Esophagus muscularis mucosa (tissue), 4 donors: ENCODE results near the gene CCND3. TPM values are rescaled to one million over a fixed set of nuclear protein-coding genes. Genes with fewer than 3 reads are reported as not detected.

Experiments used
- DNase-seq: peaks from one replicate; pipeline ENCODE4 v3.0.0-alpha.2; 2017; ENCODE audit errors: extremely low spot score
- H3K27ac ChIP-seq, 4 donors: fragments of 200-600 bp; sonication (generic); replicated peaks in 1 of 4; 1 replicate in 3 of 4; 2 replicates in 1 of 4; pipeline ENCODE4 v1.5.1; 2016 to 2019; ENCODE audit warnings: mild to moderate bottlenecking in 1 of 4
- H3K27me3 ChIP-seq, 4 donors: fragments of 200-600 bp; sonication (generic); one replicate each; pipeline versions ENCODE4 v1.5.1 to v1.6.0; 2016 to 2019
- H3K36me3 ChIP-seq, 4 donors: fragments of 200-600 bp; sonication (generic); one replicate each; pipeline ENCODE4 v1.5.1; 2016 to 2019
- H3K4me1 ChIP-seq, 4 donors: fragments of 200-600 bp; sonication (generic); one replicate each; pipeline ENCODE4 v1.5.1; 2016 to 2019
- H3K4me3 ChIP-seq, 4 donors: fragments of 200-600 bp; sonication (generic); 1 replicate in 2 of 4; 2 replicates in 2 of 4; pipeline ENCODE4 v1.5.1; 2016 to 2019; ENCODE audit warnings: mild to moderate bottlenecking in 4 of 4, moderate library complexity in 1 of 4
- H3K9me3 ChIP-seq, 4 donors: fragments of 200-600 bp; sonication (generic); 1 replicate in 3 of 4; 2 replicates in 1 of 4; pipeline ENCODE4 v1.5.1; 2016 to 2019
- CTCF ChIP-seq, 3 experiments: fragments of 200-600 bp in 2 of 3; fragments of 450-650 bp in 1 of 3; sonication (generic) in 2 of 3; IDR thresholded peaks; one replicate each; pipeline ENCODE4 v1.5.1; 2017 to 2019; ENCODE audit warnings: antibody characterized with exemption in 3 of 3, mild to moderate bottlenecking in 2 of 3, moderate library complexity in 1 of 3
- EP300 ChIP-seq: sonication (generic); formaldehyde crosslinking; IDR thresholded peaks from one replicate; pipeline ENCODE4 v1.6.1; 2017; ENCODE audit warnings: antibody characterized with exemption
- POLR2A ChIP-seq: fragments of 450-650 bp; IDR thresholded peaks from one replicate; pipeline ENCODE4 v1.6.1; 2017; ENCODE audit warnings: antibody characterized with exemption, moderate library complexity, mild to moderate bottlenecking, low read depth
- POLR2AphosphoS5 ChIP-seq, 2 donors: sonication (generic); formaldehyde crosslinking; IDR thresholded peaks; one replicate each; pipeline ENCODE4 v1.6.1; 2017; ENCODE audit warnings: antibody characterized with exemption in 2 of 2
- WGBS: methylation state at CpG from one replicate; pipeline ENCODE4 v1.1.5; 2018; 5-methylcytosine and 5-hydroxymethylcytosine counted together
- intact Hi-C: fragments of 100-400 bp; cut with DNase I; formaldehyde crosslinking; loops from one replicate; pipeline ENCODE4 v1.15.1; 2023
- total RNA-seq, 4 donors: library from RNA; depleted of rRNA; stranded (reverse); fragments of >200 nt; gene quantifications; one replicate each; pipeline versions ENCODE4 v1.1.0 to v1.2.1, GENCODE V29; 2016

The CCND3 gene
- total RNA-seq, 4 donors from 2014 or later: 110 to 167 (median 133) TPM

- WGBS: 89% methylated on average over 4 of the region's 4 CpGs
- Histone ChIP-seq H3K27ac (no peak overlapping the region), H3K9me3 (no peaks in the 10 kb centered on the region), H3K36me3 (no peaks in the 10 kb centered on the region), H3K4me1 (peaks cover 8 to 13% (median 11%) of the 10 kb centered on the region in 4 donors), H3K4me3 (no peak overlapping the region), H3K27me3 (no peaks in the 10 kb centered on the region)
- no peak for DNase-seq
- TF ChIP-seq POLR2AphosphoS5 (IDR thresholded peaks at IDR 0.05) (no peak), CTCF (IDR thresholded peaks at IDR 0.05) (no peak)
- intact Hi-C loops: no loop called here
Measured at GRCh38 chr6:41975276-41975675, 33.7 kb upstream of the CCND3 start.

GRCh38 chr6:41974281-41974825, 32.7 kb upstream of the CCND3 start:
- WGBS: 90% methylated on average over 5 of the region's 5 CpGs

GRCh38 chr6:41972826-41973225, 31.2 kb upstream of the CCND3 start:
- no peak for DNase-seq
- WGBS: 69% methylated on average over 2 of the region's 2 CpGs

More at GRCh38 chr6:41974281-41974825, 32.7 kb upstream of the CCND3 start:
- H3K4me3 ChIP-seq: no peak overlapping the region
- H3K36me3 ChIP-seq: no peaks in the 10 kb centered on the region
- peaks cover 11 to 15% (median 14%) of the 10 kb centered on the region in 4 donors for H3K4me1 ChIP-seq
- no peaks in the 10 kb centered on the region for H3K27me3 ChIP-seq
- DNase-seq: no peak
- intact Hi-C loops: no loop called here
- no peak overlapping the region for H3K27ac ChIP-seq
- no peaks in the 10 kb centered on the region for H3K9me3 ChIP-seq
- no peak for TF ChIP-seq CTCF (IDR thresholded peaks at IDR 0.05)
- TF ChIP-seq POLR2A: no peak
- no peak for TF ChIP-seq EP300
- TF ChIP-seq POLR2AphosphoS5 (IDR thresholded peaks at IDR 0.05): no peak

GRCh38 chr6:41970436-41970846, 28.8 kb upstream of the CCND3 start:
- 51% methylated on average over 4 of the region's 4 CpGs for WGBS
- Histone ChIP-seq H3K27me3 (no peaks in the 10 kb centered on the region), H3K27ac (no peak overlapping the region), H3K9me3 (no peaks in the 10 kb centered on the region), H3K4me3 (no peak overlapping the region), H3K4me1 (peaks cover 11 to 15% (median 14%) of the 10 kb centered on the region in 4 donors), H3K36me3 (no peaks in the 10 kb centered on the region)
- TF ChIP-seq POLR2A: no peak
- no peak for TF ChIP-seq POLR2AphosphoS5 (IDR thresholded peaks at IDR 0.05)
- TF ChIP-seq EP300: no peak
- TF ChIP-seq CTCF (IDR thresholded peaks at IDR 0.05): no peak
- intact Hi-C loops: no loop called here
- no peak for DNase-seq

More at GRCh38 chr6:41972826-41973225, 31.2 kb upstream of the CCND3 start:
- Histone ChIP-seq H3K36me3 (no peaks in the 10 kb centered on the region), H3K9me3 (no peaks in the 10 kb centered on the region), H3K4me3 (no peak overlapping the region), H3K27ac (no peak overlapping the region), H3K4me1 (peaks cover 11 to 15% (median 14%) of the 10 kb centered on the region in 4 donors), H3K27me3 (no peaks in the 10 kb centered on the region)
- intact Hi-C loops: no loop called here
- TF ChIP-seq EP300 (no peak), CTCF (IDR thresholded peaks at IDR 0.05) (no peak), POLR2AphosphoS5 (IDR thresholded peaks at IDR 0.05) (no peak)
